Activated CD4-positive, alpha-beta memory T cell treated with anti-CD3 and anti-CD28 coated beads, Interleukin-2, amount 10 ng/mL, durations not matched to agents 7 days and 5 days (primary cell): ENCODE measurements around the gene ERG. TPM values are rescaled to one million over a fixed set of nuclear protein-coding genes. Genes with fewer than 3 reads are reported as not detected.

Experiments
- CTCF ChIA-PET: fragments of 350-600 bp; sonication (Branson Sonifier 250); formaldehyde crosslinking; loops from one replicate; lab custom pipeline; 2021; ENCODE audit warnings: antibody characterized with exemption, inconsistent platforms; lab: Charles Lee
- POLR2A ChIA-PET: fragments of 350-600 bp; sonication (Branson Sonifier 250); formaldehyde crosslinking; loops from one replicate; lab custom pipeline; 2021; ENCODE audit warnings: antibody characterized with exemption; lab: Charles Lee
- DNase-seq: peaks from one replicate; pipeline ENCODE4 v3.0.0-alpha.2; 2020
- H3K27ac Mint-ChIP-seq: one replicate; pipeline ENCODE4 v1.8.0; 2021; ENCODE audit warnings: mild to moderate bottlenecking, mixed read lengths
- H3K27me3 Mint-ChIP-seq: one replicate; pipeline ENCODE4 v1.8.0; 2021; ENCODE audit warnings: mixed read lengths
- H3K36me3 Mint-ChIP-seq: one replicate; pipeline ENCODE4 v1.8.0; 2021; ENCODE audit warnings: low read depth, mixed read lengths
- H3K4me1 Mint-ChIP-seq: one replicate; pipeline ENCODE4 v1.8.0; 2021; ENCODE audit warnings: mixed read lengths
- H3K4me3 Mint-ChIP-seq: one replicate; pipeline ENCODE4 v1.8.0; 2021; ENCODE audit warnings: mild to moderate bottlenecking, mixed read lengths
- H3K9me3 Mint-ChIP-seq: one replicate; pipeline ENCODE4 v1.8.0; 2021; ENCODE audit warnings: mixed read lengths
- total RNA-seq, 2 experiments: library from RNA; stranded (reverse); gene quantifications; one replicate each; pipeline ENCODE4 v1.2.3, GENCODE V29; 2021

The ERG gene, protein sequence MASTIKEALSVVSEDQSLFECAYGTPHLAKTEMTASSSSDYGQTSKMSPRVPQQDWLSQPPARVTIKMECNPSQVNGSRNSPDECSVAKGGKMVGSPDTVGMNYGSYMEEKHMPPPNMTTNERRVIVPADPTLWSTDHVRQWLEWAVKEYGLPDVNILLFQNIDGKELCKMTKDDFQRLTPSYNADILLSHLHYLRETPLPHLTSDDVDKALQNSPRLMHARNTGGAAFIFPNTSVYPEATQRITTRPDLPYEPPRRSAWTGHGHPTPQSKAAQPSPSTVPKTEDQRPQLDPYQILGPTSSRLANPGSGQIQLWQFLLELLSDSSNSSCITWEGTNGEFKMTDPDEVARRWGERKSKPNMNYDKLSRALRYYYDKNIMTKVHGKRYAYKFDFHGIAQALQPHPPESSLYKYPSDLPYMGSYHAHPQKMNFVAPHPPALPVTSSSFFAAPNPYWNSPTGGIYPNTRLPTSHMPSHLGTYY
- total RNA-seq: not detected

- H3K36me3 Mint-ChIP-seq: no peaks in the 10 kb centered on the region
- ChIA-PET POLR2A (no interaction called here), CTCF (no interaction called here)
- no peak for DNase-seq
- H3K4me3 Mint-ChIP-seq: no peak within 1 kb of the TSS
- no peaks in the 10 kb centered on the region for H3K9me3 Mint-ChIP-seq
- no peak within 1 kb of the TSS for H3K27ac Mint-ChIP-seq
- H3K4me1 Mint-ChIP-seq: no peaks in the 10 kb centered on the region
- peaks cover 48% of the 10 kb centered on the region for H3K27me3 Mint-ChIP-seq
Measured at GRCh38 chr21:38498057-38498833, at the start of gene ERG. Gene ERG (minus strand): TSS chr21:38498477. CDS start chr21:38498380, 97 bp downstream.

GRCh38 chr21:38544661-38545060 lies 46.4 kb upstream of the ERG start:
- ChIA-PET POLR2A (no interaction called here), CTCF (no interaction called here)
- H3K4me3 Mint-ChIP-seq: no peak overlapping the region
- DNase-seq: no peak
- H3K27ac Mint-ChIP-seq: no peak overlapping the region
- no peaks in the 10 kb centered on the region for H3K36me3 Mint-ChIP-seq
- no peaks in the 10 kb centered on the region for H3K9me3 Mint-ChIP-seq
- no peaks in the 10 kb centered on the region for H3K4me1 Mint-ChIP-seq
- no peaks in the 10 kb centered on the region for H3K27me3 Mint-ChIP-seq

- no peaks in the 10 kb centered on the region for H3K4me1 Mint-ChIP-seq
- H3K27ac Mint-ChIP-seq: no peak overlapping the region
- ChIA-PET CTCF (no interaction called here), POLR2A (no interaction called here)
- H3K9me3 Mint-ChIP-seq: no peaks in the 10 kb centered on the region
- DNase-seq: no peak
- no peak overlapping the region for H3K4me3 Mint-ChIP-seq
- H3K27me3 Mint-ChIP-seq: peaks cover 2% of the 10 kb centered on the region
- no peaks in the 10 kb centered on the region for H3K36me3 Mint-ChIP-seq
Measured at GRCh38 chr21:38542263-38542662, 44.0 kb upstream of the ERG start.

- Mint-ChIP-seq H3K4me1 (no peaks in the 10 kb centered on the region), H3K27me3 (peaks cover 2% of the 10 kb centered on the region), H3K27ac (no peak overlapping the region), H3K36me3 (no peaks in the 10 kb centered on the region), H3K4me3 (no peak overlapping the region), H3K9me3 (no peaks in the 10 kb centered on the region)
- no peak for DNase-seq
- ChIA-PET CTCF (no interaction called here), POLR2A (interaction anchor here (0.5 kb wide), 1 partner anchor 564 kb away, joined by 3 read pairs; no protein-coding TSS in a partner anchor)
Measured at GRCh38 chr21:38538353-38538752, 40.1 kb upstream of the ERG start.

DNA sequence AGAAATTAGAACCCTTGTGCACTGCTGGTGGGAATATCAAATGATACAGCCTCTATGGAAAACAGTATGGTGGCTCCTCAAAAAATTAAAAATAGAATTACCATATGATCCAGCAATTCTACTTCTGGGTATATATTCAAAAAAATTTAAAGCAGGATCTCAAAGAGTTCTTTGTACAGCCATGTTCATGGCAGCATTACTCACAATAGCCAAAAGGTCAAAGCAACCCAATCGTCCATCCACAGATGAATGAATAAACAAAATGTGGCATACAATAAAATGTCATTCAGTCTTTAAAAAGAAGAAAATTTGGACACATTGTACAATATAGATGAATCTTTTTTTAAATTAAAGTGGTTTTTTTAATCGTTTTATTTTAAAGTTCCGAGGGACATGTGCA lies 36.3 kb upstream of the ERG start:
- Mint-ChIP-seq H3K36me3 (no peaks in the 10 kb centered on the region), H3K4me3 (no peak overlapping the region), H3K27me3 (peaks cover 2% of the 10 kb centered on the region), H3K4me1 (no peaks in the 10 kb centered on the region), H3K9me3 (no peaks in the 10 kb centered on the region), H3K27ac (no peak overlapping the region)
- ChIA-PET CTCF (no interaction called here), POLR2A (no interaction called here)
- DNase-seq: no peak

DNA sequence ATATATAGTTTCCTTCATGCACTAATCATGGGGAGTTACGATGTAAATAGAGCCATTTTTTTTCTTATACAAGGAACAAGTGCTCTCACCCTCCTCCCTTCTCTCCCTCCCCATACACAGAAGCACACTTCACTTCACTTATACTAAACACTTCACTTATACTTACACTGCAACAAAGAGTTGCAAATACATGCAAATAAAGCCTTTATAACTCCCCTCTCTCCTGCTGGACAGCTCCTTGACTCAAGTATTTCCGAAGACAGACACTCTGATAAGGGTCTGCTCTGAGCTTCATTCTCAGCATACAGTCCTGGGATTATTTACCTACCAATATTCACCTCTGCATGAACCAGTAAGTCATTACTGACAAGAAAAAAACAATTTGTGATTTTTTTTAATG lies 35.6 kb upstream of the ERG start:
- POLR2A ChIA-PET: no interaction called here
- CTCF ChIA-PET: no interaction called here
- DNase-seq: no peak
- Mint-ChIP-seq H3K36me3 (no peaks in the 10 kb centered on the region), H3K9me3 (no peaks in the 10 kb centered on the region), H3K27ac (no peak overlapping the region), H3K4me1 (no peaks in the 10 kb centered on the region), H3K27me3 (peaks cover 2% of the 10 kb centered on the region), H3K4me3 (no peak overlapping the region)

- no peaks in the 10 kb centered on the region for H3K36me3 Mint-ChIP-seq
- H3K27me3 Mint-ChIP-seq: no peaks in the 10 kb centered on the region
- H3K4me3 Mint-ChIP-seq: no peak overlapping the region
- no peaks in the 10 kb centered on the region for H3K4me1 Mint-ChIP-seq
- ChIA-PET CTCF (no interaction called here), POLR2A (no interaction called here)
- H3K27ac Mint-ChIP-seq: no peak overlapping the region
- no peak for DNase-seq
- H3K9me3 Mint-ChIP-seq: no peaks in the 10 kb centered on the region
Measured at GRCh38 chr21:38531591-38531990, 33.3 kb upstream of the ERG start.

DNA sequence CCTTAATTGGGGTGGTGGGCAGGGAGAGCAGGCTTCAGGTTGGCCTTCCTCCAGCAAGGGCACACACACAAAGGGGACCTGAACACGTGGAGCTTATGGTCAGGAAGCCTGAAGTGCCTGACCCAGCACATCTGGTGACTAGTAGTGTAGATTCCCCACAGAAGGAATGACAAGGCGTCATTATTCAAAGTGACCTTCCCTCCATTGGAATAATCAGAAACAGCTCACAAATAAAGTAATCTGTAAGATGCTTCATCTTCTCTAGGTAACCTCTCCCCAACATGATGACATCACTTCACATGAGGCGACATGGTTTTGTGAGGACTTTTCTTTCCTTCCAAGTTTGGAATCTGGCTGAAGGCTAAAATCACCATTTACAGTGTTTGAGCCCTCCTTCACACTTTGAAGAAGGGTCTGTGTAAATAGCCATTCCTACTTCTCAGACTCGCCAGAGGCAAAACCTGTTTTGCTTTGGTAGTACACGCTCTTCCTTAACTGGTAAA lies 32.8 kb upstream of the ERG start:
- ChIA-PET POLR2A (no interaction called here), CTCF (no interaction called here)
- DNase-seq: no peak
- H3K27ac Mint-ChIP-seq: no peak overlapping the region
- no peaks in the 10 kb centered on the region for H3K36me3 Mint-ChIP-seq
- H3K4me3 Mint-ChIP-seq: no peak overlapping the region
- H3K9me3 Mint-ChIP-seq: no peaks in the 10 kb centered on the region
- no peaks in the 10 kb centered on the region for H3K4me1 Mint-ChIP-seq
- no peaks in the 10 kb centered on the region for H3K27me3 Mint-ChIP-seq

DNA sequence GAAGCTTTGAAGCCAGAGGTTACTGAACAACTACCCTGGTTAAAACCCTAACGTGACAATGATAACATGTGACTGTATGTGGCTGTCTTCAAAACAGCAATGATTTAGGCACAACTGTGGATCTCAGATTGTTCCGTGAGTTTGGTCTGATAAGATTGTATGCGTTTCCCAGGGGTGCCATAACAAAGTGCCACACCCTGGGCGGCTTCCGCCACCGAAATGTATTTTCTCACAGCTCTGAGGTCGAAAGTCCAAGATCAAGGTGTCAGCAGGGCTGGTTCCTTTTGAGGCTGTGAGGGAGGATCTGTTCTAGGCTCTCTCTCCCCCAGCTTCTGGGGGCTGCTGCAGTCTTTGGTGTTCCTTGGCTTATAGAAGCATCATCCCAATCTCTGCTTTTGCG lies 29.5 kb upstream of the ERG start:
- Mint-ChIP-seq H3K4me1 (peaks cover 5% of the 10 kb centered on the region), H3K4me3 (no peak overlapping the region), H3K9me3 (no peaks in the 10 kb centered on the region), H3K27ac (no peak overlapping the region), H3K27me3 (peaks cover 4% of the 10 kb centered on the region), H3K36me3 (no peaks in the 10 kb centered on the region)
- CTCF ChIA-PET: no interaction called here
- DNase-seq: no peak
- POLR2A ChIA-PET: no interaction called here

DNA sequence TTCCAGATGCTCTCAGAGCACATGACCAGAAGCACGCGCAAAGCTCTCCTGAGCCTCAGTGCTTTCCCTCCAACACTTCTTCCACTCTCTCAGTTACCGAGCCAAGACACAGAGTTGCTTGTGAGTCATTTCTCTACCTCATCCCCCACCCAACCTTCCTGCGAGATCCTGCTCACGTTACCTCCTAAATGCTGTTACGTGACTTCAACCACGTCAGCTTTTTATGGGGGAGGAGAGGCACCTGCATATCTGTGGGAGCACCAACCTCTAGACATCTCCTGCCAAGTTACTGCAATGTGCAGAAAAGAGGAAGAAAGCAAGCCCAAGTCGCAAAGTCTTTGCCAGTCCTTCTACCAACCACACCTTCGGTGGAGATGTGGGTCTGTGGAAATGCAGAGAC lies 27.2 kb upstream of the ERG start:
- H3K9me3 Mint-ChIP-seq: no peaks in the 10 kb centered on the region
- H3K36me3 Mint-ChIP-seq: no peaks in the 10 kb centered on the region
- H3K27ac Mint-ChIP-seq: no peak overlapping the region
- CTCF ChIA-PET: no interaction called here
- H3K4me3 Mint-ChIP-seq: no peak overlapping the region
- peaks cover 9% of the 10 kb centered on the region for H3K27me3 Mint-ChIP-seq
- DNase-seq: no peak
- H3K4me1 Mint-ChIP-seq: peaks cover 10% of the 10 kb centered on the region
- POLR2A ChIA-PET: no interaction called here

DNA sequence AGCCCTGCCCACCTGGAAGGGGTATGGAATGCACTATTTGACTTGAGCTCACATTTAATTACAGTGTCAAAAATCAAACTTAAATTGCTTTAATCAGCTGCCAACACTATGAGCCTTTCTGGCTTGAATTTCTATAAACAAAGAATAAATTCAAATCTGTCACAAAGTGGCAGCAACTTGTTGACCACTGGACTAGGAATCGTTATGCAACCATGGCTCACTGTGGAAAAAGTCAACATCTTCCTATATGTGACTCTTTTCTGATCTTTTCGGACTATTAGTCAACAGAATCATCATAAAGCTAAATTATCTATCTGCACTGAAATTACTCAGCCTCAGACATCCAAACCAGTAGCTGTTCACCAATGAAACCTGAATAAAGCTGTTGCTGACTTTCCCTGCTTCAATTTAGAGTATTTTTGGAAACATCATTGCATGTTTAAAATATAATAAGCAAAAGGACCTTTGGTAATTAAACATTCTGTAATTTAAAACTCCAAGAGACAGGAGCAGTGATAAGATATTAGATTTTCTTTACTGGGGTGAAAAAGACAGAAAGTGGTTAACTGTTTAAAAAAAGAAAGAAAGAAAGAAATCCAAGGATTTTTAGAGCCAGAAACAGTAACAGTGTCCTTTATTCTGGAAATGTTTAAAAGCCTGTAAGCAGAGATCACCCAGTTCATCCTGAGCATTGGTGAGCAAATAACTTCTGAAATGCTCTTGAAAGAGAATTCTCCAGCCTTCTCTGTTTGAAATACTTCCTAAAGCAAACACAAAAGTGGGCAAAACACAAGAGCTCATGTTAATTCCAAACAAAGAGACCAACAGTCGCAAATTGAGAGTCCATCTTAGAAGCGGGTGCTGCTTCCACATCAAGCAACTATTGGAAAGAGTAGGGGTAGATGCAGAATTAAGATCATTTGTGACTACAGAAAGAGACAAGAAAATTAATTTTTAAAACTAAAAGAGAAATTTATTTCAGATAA lies 26.2 kb upstream of the ERG start:
- ChIA-PET CTCF (no interaction called here), POLR2A (no interaction called here)
- H3K4me1 Mint-ChIP-seq: peaks cover 12% of the 10 kb centered on the region
- H3K27ac Mint-ChIP-seq: no peak overlapping the region
- H3K4me3 Mint-ChIP-seq: no peak overlapping the region
- no peaks in the 10 kb centered on the region for H3K9me3 Mint-ChIP-seq
- H3K27me3 Mint-ChIP-seq: peaks cover 10% of the 10 kb centered on the region
- H3K36me3 Mint-ChIP-seq: no peaks in the 10 kb centered on the region
- no peak for DNase-seq

GRCh38 chr21:38520511-38520910 lies 22.2 kb upstream of the ERG start:
- H3K9me3 Mint-ChIP-seq: no peaks in the 10 kb centered on the region
- no peak for DNase-seq
- CTCF ChIA-PET: no interaction called here
- POLR2A ChIA-PET: no interaction called here
- H3K27ac Mint-ChIP-seq: no peak overlapping the region
- H3K27me3 Mint-ChIP-seq: peaks cover 21% of the 10 kb centered on the region
- H3K4me1 Mint-ChIP-seq: peaks cover 11% of the 10 kb centered on the region
- H3K4me3 Mint-ChIP-seq: no peak overlapping the region
- no peaks in the 10 kb centered on the region for H3K36me3 Mint-ChIP-seq
